ENCODE results near the gene CAMK1D. TPM values are rescaled to one million over a fixed set of nuclear protein-coding genes. Genes with fewer than 3 reads are reported as not detected.

The CAMK1D gene
- total and polyA plus RNA-seq, 2 donors (not counting 3 experiments of a cell fraction or from before 2014, with no cell fraction given) = 0.37 to 4.2 TPM

DNA sequence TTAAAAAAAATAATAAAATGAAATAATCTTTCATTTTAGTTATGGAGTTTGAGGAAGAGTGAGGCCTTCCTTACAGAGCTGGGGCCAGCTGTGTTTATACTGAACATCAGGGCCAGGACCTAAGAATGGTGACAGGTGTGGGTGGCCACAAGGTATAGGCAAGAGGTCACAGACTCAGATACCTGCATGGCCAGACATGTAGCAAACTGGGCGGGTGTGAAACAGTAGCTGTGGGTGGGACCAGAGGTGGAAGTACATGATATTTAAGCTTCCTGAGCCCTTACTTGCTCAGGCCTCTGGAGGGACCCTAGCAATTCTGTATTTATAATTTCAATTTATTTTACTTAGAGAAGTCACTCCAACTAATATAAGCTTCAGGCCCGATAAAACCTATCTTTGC is 27.7 kb upstream of the CAMK1D start:
- H3K9me1 ChIP-seq (replicated peaks; ENCODE audit: control insufficient read depth, extremely low read depth, insufficient read depth, low read length) = no peaks in the 10 kb centered on the region
- no peaks in the 10 kb centered on the region for H3K4me1 ChIP-seq (ENCODE audit: control insufficient read depth, extremely low read depth, insufficient read depth, low read length)
- no peak overlapping the region for H3K9ac ChIP-seq (replicated peaks; ENCODE audit: extremely low read depth, insufficient read depth, low read length)
- H2AFZ ChIP-seq (ENCODE audit: low read depth, low read length) = no peak overlapping the region
- no peaks in the 10 kb centered on the region for H3K9me3 ChIP-seq (replicated peaks; ENCODE audit: control insufficient read depth, insufficient read depth, low read length)
- no peaks in the 10 kb centered on the region for H3K79me2 ChIP-seq (ENCODE audit: control insufficient read depth, insufficient read depth, low read length)
- no peak overlapping the region for H3K27ac ChIP-seq (ENCODE audit: insufficient read depth, low read depth, low read length)
- ChIA-PET POLR2A (no interaction called here), CTCF (interaction anchor here (0.7 kb wide), 1 partner anchor 335 kb away, joined by 4 read pairs; no protein-coding TSS in a partner anchor)
- dilution Hi-C loops (cut with MboI; ENCODE audit: extremely low pct_ligation_motif_present, low sequenced_read_pairs) = no loop called here
- H3K36me3 ChIP-seq (ENCODE audit: control insufficient read depth in 2 of 2, extremely low read depth in 1 of 2, insufficient read depth in 2 of 2, low read length in 2 of 2) = no peaks in the 10 kb centered on the region
- no peak for DNase-seq (ENCODE audit: low read depth, low spot score)
- no TSS peak for BruUV-seq (replicated peaks)
- no peaks in the 10 kb centered on the region for H3K27me3 ChIP-seq (ENCODE audit: control insufficient read depth in 2 of 2, insufficient read depth in 2 of 2, low read length in 2 of 2)
- no peak overlapping the region for H3K4me2 ChIP-seq (ENCODE audit: insufficient read depth, low read length)
- intact Hi-C loops (cut with micrococcal nuclease) = no loop called here
- H3K4me3 ChIP-seq (replicated peaks in 1 of 3; ENCODE audit: insufficient read depth in 1 of 3, low read depth in 1 of 3, low read length in 3 of 3) = no peak overlapping the region
- no peak for FAIRE-seq
- TF ChIP-seq JUN (IDR thresholded peaks at IDR 0.05; ENCODE audit: borderline replicate concordance, insufficient read depth, insufficient read length, low read depth) = no peak
- TF ChIP-seq MYC (IDR thresholded peaks at IDR 0.05; ENCODE audit: low read depth, low read length) = no peak
- TF ChIP-seq FOS (IDR thresholded peaks at IDR 0.05; ENCODE audit: borderline replicate concordance, insufficient read depth, low read length) = no peak
- no peak for TF ChIP-seq POLR2AphosphoS5 (IDR thresholded peaks at IDR 0.05; ENCODE audit: insufficient read depth, low read depth, low read length)
- TF ChIP-seq, protein P1, sequence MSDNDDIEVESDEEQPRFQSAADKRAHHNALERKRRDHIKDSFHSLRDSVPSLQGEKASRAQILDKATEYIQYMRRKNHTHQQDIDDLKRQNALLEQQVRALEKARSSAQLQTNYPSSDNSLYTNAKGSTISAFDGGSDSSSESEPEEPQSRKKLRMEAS (IDR thresholded peaks at IDR 0.05; ENCODE audit: insufficient read depth, insufficient read length) = no peak
- TF ChIP-seq, protein P2, sequence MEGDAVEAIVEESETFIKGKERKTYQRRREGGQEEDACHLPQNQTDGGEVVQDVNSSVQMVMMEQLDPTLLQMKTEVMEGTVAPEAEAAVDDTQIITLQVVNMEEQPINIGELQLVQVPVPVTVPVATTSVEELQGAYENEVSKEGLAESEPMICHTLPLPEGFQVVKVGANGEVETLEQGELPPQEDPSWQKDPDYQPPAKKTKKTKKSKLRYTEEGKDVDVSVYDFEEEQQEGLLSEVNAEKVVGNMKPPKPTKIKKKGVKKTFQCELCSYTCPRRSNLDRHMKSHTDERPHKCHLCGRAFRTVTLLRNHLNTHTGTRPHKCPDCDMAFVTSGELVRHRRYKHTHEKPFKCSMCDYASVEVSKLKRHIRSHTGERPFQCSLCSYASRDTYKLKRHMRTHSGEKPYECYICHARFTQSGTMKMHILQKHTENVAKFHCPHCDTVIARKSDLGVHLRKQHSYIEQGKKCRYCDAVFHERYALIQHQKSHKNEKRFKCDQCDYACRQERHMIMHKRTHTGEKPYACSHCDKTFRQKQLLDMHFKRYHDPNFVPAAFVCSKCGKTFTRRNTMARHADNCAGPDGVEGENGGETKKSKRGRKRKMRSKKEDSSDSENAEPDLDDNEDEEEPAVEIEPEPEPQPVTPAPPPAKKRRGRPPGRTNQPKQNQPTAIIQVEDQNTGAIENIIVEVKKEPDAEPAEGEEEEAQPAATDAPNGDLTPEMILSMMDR (IDR thresholded peaks at IDR 0.05; ENCODE audit: extremely low read depth in 1 of 2, insufficient read depth in 1 of 2, low read depth in 1 of 2, low read length in 2 of 2) = no peak
- TF ChIP-seq GATA2 (IDR thresholded peaks at IDR 0.05; ENCODE audit: insufficient read depth, insufficient read length, low read depth, low read length) = no peak
- no peak for TF ChIP-seq EZH2 (IDR thresholded peaks at IDR 0.05; ENCODE audit: borderline replicate concordance, low read depth, low read length, severe bottlenecking)
- TF ChIP-seq POLR2A (IDR thresholded peaks at IDR 0.05; ENCODE audit: low read depth, low read length) = no peak
- no peaks in the 10 kb centered on the region for H4K20me1 ChIP-seq (replicated peaks; ENCODE audit: control insufficient read depth, extremely low read depth, insufficient read depth, low read length)

All from endothelial cell of umbilical vein (primary cell).